ENCODE data around the gene ADAM12.

DNA sequence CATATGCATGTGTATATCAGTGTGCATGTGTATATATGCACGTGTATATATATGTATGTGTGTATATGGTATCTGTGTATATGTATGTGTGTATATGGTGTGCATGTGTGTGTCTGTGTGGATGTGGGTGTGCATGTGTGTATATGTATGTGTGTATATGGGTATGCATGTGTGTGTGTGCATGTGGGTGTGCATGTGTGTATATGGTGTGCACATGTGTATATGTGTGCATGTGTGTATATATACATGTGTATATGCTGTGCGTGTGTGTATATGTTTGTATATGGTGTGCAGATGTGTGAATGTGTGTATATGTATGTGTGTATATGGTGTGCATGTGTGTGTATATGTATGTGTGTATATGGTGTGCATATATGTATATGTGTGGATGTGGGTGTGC is 245.2 kb downstream of the ADAM12 start:
- no peak for TF ChIP-seq CTCF (IDR thresholded peaks at IDR 0.05)
- no peak for TF ChIP-seq POLR2A (IDR thresholded peaks at IDR 0.05)
